HG03575 (cell line): ENCODE results near the gene LRP2BP.

Experiments
- ATAC-seq: cut with Tn5 transposase; IDR thresholded peaks from one replicate; pipeline ENCODE4 v1.9.1; 2021; ENCODE audit not compliant: unreplicated experiment, insufficient number of reproducible peaks, low FRiP score; ENCODE audit errors: extremely low read depth

LRP2BP gene

GRCh38 chr4:185396724-185397385 lies 1.1 kb upstream of the LRP2BP start, which contains the start of gene ANKRD37:
TSS of gene ANKRD37 (plus strand) at chr4:185396841. CDS start at chr4:185396924, 83 bp downstream.
- peak; percentile 0 for ATAC-seq

GRCh38 chr4:185395956-185396723 lies 416 bp upstream of the LRP2BP start:
- ATAC-seq, result peak; percentile 39

GRCh38 chr4:185394568-185395237 lies 1.0 kb downstream of the LRP2BP start:
- ATAC-seq, result no peak

- ATAC-seq, result no peak
Observed at GRCh38 chr4:185392156-185392555, 3.6 kb downstream of the LRP2BP start.

GRCh38 chr4:185390941-185391340 lies 4.8 kb downstream of the LRP2BP start:
- ATAC-seq, result no peak

- ATAC-seq, result no peak
Observed at GRCh38 chr4:185387957-185388356, 7.8 kb downstream of the LRP2BP start.

- ATAC-seq, result no peak
Observed at GRCh38 chr4:185384930-185385331, 10.8 kb downstream of the LRP2BP start.

GRCh38 chr4:185384061-185384460 lies 11.7 kb downstream of the LRP2BP start:
- ATAC-seq, result no peak

- ATAC-seq, result no peak
Observed at GRCh38 chr4:185383451-185383850, 12.3 kb downstream of the LRP2BP start.

- ATAC-seq, result no peak
Observed at GRCh38 chr4:185382754-185383153, 13.0 kb downstream of the LRP2BP start.

- no peak for ATAC-seq
Observed at GRCh38 chr4:185381288-185382196, 14.2 kb downstream of the LRP2BP start.

GRCh38 chr4:185380320-185380719 lies 15.4 kb downstream of the LRP2BP start:
- no peak for ATAC-seq

GRCh38 chr4:185379326-185380295 lies 16.1 kb downstream of the LRP2BP start:
- no peak for ATAC-seq

- no peak for ATAC-seq
Observed at GRCh38 chr4:185378264-185378663, 17.5 kb downstream of the LRP2BP start.

GRCh38 chr4:185374573-185374972 lies 21.2 kb downstream of the LRP2BP start:
- ATAC-seq, result no peak

GRCh38 chr4:185374027-185374426 lies 21.7 kb downstream of the LRP2BP start:
- ATAC-seq, result no peak

GRCh38 chr4:185371702-185372101 lies 24.0 kb downstream of the LRP2BP start:
- no peak for ATAC-seq
